ENCODE data around the gene PPARD. TPM values are rescaled to one million over a fixed set of nuclear protein-coding genes. Genes with fewer than 3 reads are reported as not detected.
"Not testable (repeated sequence)": the region's sequence is repeated elsewhere in the genome, so short reads cannot be mapped to it uniquely, and the experiment has no call there.

PPARD gene
- total RNA-seq, 4 donors from 2014 or later: 10.3 to 16.0 (median 13.3) TPM

DNA sequence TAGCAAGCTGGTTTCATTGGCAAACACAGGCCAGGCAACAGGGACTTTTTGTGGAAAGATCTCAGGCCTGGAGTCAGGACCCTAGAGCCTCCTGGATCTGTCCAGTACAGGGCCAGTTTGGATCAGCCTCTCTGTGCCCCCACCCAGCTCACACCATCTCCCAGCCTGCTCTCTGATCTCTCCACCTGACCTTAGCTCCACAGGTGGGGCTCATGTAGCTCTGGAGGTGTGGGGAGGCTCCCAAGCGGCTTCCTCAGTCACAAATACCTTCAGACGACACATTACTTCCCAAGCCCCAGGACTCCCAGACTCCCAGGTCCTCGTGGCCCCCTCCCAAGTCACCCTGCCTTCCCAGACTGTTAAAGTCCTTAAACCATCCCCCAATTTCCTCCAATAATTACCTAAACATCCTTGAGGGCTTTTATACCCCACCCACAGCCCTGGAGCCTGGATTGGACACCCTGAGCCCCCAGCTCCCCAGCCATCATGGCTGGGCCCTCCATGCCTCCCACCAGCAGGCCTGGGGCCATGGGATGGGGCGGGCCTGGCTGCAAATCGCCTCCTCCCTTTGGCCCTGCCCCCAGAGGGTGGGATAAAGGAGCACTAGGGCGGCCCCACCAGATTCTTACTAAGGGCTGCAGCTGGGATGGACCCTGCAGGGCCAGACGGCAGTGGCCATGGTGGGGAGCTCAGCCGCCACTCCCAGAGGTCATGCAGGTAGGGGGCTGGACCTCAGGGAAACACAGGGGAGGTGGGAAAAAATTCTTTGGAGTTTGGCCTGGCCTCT lies 93.9 kb downstream of the PPARD start:
- no peaks in the 10 kb centered on the region for H3K36me3 ChIP-seq
- TF ChIP-seq, protein P1, sequence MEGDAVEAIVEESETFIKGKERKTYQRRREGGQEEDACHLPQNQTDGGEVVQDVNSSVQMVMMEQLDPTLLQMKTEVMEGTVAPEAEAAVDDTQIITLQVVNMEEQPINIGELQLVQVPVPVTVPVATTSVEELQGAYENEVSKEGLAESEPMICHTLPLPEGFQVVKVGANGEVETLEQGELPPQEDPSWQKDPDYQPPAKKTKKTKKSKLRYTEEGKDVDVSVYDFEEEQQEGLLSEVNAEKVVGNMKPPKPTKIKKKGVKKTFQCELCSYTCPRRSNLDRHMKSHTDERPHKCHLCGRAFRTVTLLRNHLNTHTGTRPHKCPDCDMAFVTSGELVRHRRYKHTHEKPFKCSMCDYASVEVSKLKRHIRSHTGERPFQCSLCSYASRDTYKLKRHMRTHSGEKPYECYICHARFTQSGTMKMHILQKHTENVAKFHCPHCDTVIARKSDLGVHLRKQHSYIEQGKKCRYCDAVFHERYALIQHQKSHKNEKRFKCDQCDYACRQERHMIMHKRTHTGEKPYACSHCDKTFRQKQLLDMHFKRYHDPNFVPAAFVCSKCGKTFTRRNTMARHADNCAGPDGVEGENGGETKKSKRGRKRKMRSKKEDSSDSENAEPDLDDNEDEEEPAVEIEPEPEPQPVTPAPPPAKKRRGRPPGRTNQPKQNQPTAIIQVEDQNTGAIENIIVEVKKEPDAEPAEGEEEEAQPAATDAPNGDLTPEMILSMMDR (IDR thresholded peaks at IDR 0.05): no peak
- TF ChIP-seq POLR2A (IDR thresholded peaks at IDR 0.05) (no peak), EP300 (IDR thresholded peaks at IDR 0.05) (no peak), POLR2AphosphoS5 (IDR thresholded peaks at IDR 0.05) (no peak)
- H3K9me3 ChIP-seq: no peaks in the 10 kb centered on the region
- WGBS, 2 donors (ENCODE audit: low coverage in 1 of 2): 88 to 94% methylated on average over 3 to 5 of the region's 8 CpGs
- ATAC-seq: no peak
- H3K27me3 ChIP-seq: no peaks in the 10 kb centered on the region
- no peak overlapping the region for H3K27ac ChIP-seq
- H3K4me3 ChIP-seq: no peak overlapping the region
- peaks cover 0 to 9% (median 0%) of the 10 kb centered on the region in 3 donors for H3K4me1 ChIP-seq

DNA sequence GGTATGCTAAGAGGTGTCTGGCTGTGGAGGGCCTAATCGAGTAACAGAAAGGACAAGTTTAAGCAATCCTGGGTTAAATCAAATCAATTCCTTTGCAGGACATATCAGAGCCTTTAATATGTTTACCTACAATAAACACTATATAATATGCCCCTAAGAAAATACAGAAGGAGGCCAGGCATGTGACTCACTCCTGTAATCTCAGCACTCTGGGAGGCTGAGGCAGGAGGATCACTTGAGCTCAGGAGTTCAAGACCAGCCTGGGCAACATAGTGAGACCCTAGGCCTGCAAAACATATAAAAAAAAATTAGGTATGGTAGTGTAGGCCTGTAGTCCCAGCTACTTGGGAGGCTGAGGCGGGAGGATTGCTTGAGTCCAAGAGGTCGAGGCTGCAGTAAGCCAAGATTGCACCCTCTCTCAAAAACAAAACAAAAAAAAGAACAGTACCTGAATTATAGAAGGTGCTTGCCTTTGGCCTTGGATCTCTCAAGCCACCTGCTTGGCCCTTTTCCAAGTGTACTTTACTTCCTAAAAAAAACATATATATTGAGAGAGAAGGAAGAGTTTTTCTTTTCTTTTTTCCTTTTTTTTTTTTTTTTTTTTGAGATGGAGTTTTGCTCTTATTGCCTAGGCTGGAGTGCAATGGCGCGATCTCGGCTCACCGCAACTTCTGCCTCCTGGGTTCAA lies 96.2 kb downstream of the PPARD start:
- H3K36me3 ChIP-seq, H3K9me3 ChIP-seq, H3K4me1 ChIP-seq, ATAC-seq, H3K27me3 ChIP-seq, H3K4me3 ChIP-seq, H3K27ac ChIP-seq: not testable (repeated sequence)
- 84 to 96% methylated on average over 3 to 4 of the region's 7 CpGs for whole genome bisulfite sequencing, 2 donors (ENCODE audit: low coverage in 1 of 2)

DNA sequence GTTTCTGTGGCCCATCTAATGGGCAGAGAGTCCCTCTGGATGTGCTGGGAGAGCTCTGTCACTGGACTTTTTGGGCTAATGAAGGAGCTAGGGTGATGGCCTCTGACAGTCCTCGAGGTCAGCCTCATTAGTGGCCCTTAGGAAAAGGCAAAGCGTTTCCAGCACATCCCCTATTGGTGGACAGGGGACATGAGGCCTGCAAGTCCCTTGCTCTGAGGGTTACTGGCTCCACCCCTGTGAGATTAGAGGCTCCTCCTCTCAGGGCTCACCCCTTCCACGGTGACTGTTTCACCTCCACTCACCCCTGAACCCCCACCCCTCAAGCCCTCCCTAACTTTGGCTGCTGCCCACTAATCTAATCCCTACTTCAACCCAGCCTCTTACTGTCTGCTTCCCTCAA lies 97.0 kb downstream of the PPARD start:
- no peaks in the 10 kb centered on the region for H3K27me3 ChIP-seq
- no peak for TF ChIP-seq POLR2AphosphoS5 (IDR thresholded peaks at IDR 0.05)
- no peak for TF ChIP-seq POLR2A (IDR thresholded peaks at IDR 0.05)
- no peak for TF ChIP-seq EP300 (IDR thresholded peaks at IDR 0.05)
- TF ChIP-seq, protein P1 (IDR thresholded peaks at IDR 0.05): no peak
- no peak overlapping the region for H3K27ac ChIP-seq
- no peaks in the 10 kb centered on the region for H3K36me3 ChIP-seq
- no peaks in the 10 kb centered on the region for H3K9me3 ChIP-seq
- no peak for ATAC-seq
- H3K4me3 ChIP-seq: no peak overlapping the region
- H3K4me1 ChIP-seq: peaks cover 0 to 9% (median 0%) of the 10 kb centered on the region in 3 donors
- WGBS, 2 donors (ENCODE audit: low coverage in 1 of 2): 28 to 43% methylated on average over 3 of the region's 3 CpGs

DNA sequence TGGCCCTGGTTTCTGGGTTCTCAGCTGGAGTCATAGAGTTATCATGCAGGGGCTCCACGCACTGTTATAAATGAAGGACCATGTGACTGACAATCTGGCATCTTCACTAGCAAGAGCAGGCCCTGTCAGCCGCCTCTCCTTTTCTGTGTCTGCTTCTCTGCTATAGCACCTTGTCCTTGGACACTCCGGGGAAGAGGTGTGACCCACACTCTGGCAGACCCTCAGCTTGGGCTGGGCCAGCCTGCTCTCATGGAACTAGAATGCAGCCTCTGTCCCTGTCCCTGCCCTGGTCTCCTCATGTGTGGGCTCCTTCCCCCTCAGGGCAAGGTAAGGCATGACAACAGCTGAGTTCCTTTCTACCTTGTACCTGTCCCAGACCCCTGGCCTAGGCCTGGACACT lies 98.8 kb downstream of the PPARD start:
- Histone ChIP-seq H3K9me3 (no peaks in the 10 kb centered on the region), H3K27me3 (no peaks in the 10 kb centered on the region), H3K36me3 (no peaks in the 10 kb centered on the region), H3K4me1 (no peaks in the 10 kb centered on the region), H3K4me3 (no peak overlapping the region), H3K27ac (no peak overlapping the region)
- TF ChIP-seq POLR2AphosphoS5 (IDR thresholded peaks at IDR 0.05) (no peak), EP300 (IDR thresholded peaks at IDR 0.05) (no peak), POLR2A (IDR thresholded peaks at IDR 0.05) (no peak)
- TF ChIP-seq, protein P1 (IDR thresholded peaks at IDR 0.05): no peak
- WGBS, 2 donors (ENCODE audit: low coverage in 1 of 2): 80 to 90% methylated on average over 2 to 3 of the region's 3 CpGs
- no peak for ATAC-seq

DNA sequence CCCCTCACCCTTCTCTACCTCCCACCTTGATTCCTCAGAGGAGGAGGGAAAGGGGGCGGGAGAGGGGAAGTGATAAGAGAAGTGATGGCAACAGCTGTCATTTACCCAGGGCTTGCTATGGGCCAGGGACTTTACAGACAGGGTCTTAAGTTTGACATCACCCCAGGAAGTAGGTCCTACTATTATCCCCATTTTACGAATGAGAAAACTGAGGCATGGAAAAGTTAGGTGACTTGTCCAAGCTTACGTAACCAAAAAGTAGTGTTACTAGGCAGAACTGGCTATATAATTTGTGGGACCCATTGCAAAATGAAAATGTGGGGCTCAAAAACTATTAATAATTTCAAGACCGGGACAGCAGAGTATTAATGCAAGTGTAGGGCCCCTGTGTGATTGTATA lies 99.3 kb downstream of the PPARD start:
- H3K9me3 ChIP-seq: no peaks in the 10 kb centered on the region
- H3K36me3 ChIP-seq: no peaks in the 10 kb centered on the region
- no peak for ATAC-seq
- TF ChIP-seq, protein P1 (IDR thresholded peaks at IDR 0.05): no peak
- TF ChIP-seq POLR2AphosphoS5 (IDR thresholded peaks at IDR 0.05) (no peak), EP300 (IDR thresholded peaks at IDR 0.05) (no peak), POLR2A (IDR thresholded peaks at IDR 0.05) (no peak)
- H3K27ac ChIP-seq: no peak overlapping the region
- no peak overlapping the region for H3K4me3 ChIP-seq
- H3K4me1 ChIP-seq: no peaks in the 10 kb centered on the region
- 83 to 90% methylated on average over 2 to 4 of the region's 4 CpGs for WGBS, 2 donors (ENCODE audit: low coverage in 1 of 2)
- H3K27me3 ChIP-seq: no peaks in the 10 kb centered on the region

All from gastroesophageal sphincter (tissue), 4 donors.